Liver (tissue), 2 donors: ENCODE data around the gene ACOXL.

Source experiments
- CTCF ChIP-seq: fragments of 150-350 bp; IDR thresholded peaks from 2 replicates; pipeline ENCODE4 v1.5.1; 2017; ENCODE audit warnings: improper control_type of control experiment, low read depth, low read length; ENCODE audit not compliant: missing input control
- MAX ChIP-seq: IDR thresholded peaks from 2 replicates; pipeline ENCODE4 v1.6.1; 2016; ENCODE audit warnings: antibody characterized with exemption
- TF ChIP-seq, protein P1 (sequence below): IDR thresholded peaks from 2 replicates; pipeline ENCODE4 v1.6.1; 2016; ENCODE audit warnings: antibody characterized with exemption, mild to moderate bottlenecking
- donor health status: healthy.

DNA sequence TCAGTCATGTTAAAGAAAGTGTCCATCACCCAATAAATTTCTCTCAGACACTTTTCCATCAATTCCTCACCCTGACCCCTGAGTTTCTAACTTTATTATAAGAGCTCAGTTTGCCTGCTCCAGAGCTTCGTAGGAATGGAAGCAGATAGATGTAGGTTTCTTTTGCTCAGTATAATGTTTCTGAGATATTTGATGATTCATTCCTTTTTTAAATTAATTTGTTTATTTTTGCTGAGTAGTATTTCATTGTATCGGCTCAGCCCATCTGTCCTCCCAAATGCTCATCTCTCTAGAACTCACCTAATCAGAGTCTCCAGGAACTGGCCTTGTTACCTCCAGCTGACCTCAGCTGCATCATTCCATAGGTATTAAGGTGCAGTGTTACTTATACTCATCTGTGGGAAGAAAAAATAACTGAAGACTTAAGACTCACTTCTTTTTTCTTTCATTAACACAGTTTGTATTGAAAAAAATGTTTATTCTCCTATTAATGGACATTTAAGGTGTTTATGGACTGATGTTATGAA lies 376.4 kb downstream of the ACOXL start:
- TF ChIP-seq CTCF (no peak), MAX (no peak)
- TF ChIP-seq, protein P1, sequence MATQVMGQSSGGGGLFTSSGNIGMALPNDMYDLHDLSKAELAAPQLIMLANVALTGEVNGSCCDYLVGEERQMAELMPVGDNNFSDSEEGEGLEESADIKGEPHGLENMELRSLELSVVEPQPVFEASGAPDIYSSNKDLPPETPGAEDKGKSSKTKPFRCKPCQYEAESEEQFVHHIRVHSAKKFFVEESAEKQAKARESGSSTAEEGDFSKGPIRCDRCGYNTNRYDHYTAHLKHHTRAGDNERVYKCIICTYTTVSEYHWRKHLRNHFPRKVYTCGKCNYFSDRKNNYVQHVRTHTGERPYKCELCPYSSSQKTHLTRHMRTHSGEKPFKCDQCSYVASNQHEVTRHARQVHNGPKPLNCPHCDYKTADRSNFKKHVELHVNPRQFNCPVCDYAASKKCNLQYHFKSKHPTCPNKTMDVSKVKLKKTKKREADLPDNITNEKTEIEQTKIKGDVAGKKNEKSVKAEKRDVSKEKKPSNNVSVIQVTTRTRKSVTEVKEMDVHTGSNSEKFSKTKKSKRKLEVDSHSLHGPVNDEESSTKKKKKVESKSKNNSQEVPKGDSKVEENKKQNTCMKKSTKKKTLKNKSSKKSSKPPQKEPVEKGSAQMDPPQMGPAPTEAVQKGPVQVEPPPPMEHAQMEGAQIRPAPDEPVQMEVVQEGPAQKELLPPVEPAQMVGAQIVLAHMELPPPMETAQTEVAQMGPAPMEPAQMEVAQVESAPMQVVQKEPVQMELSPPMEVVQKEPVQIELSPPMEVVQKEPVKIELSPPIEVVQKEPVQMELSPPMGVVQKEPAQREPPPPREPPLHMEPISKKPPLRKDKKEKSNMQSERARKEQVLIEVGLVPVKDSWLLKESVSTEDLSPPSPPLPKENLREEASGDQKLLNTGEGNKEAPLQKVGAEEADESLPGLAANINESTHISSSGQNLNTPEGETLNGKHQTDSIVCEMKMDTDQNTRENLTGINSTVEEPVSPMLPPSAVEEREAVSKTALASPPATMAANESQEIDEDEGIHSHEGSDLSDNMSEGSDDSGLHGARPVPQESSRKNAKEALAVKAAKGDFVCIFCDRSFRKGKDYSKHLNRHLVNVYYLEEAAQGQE, result no peak
